ENCODE results near the gene NDOR1.
"Not testable (repeated sequence)": the region's sequence is repeated elsewhere in the genome, so short reads cannot be mapped to it uniquely, and the experiment has no call there.

The NDOR1 gene

GRCh38 chr9:137239541-137240200, 34.2 kb downstream of the NDOR1 start:
- in situ Hi-C loops (cut with MboI; ENCODE audit: low sequenced_read_pairs) = not testable (repeated sequence)

- in situ Hi-C loops (cut with MboI; ENCODE audit: low sequenced_read_pairs) = no loop called here
These were observed 34.9 kb downstream of the NDOR1 start for GRCh38 chr9:137240318-137240840.

GRCh38 chr9:137240841-137241489, 35.5 kb downstream of the NDOR1 start, which contains the start of gene TUBB4B:
Gene TUBB4B, plus strand, starts transcription at chr9:137241287. Its CDS starts 74 bp downstream, at chr9:137241361.
- in situ Hi-C loops (cut with MboI; ENCODE audit: low sequenced_read_pairs) = no loop called here

- in situ Hi-C loops (cut with MboI; ENCODE audit: low sequenced_read_pairs) = no loop called here
These were observed 36.2 kb downstream of the NDOR1 start for GRCh38 chr9:137241490-137242268.

GRCh38 chr9:137242269-137243203, 37.0 kb downstream of the NDOR1 start:
- in situ Hi-C loops (cut with MboI; ENCODE audit: low sequenced_read_pairs) = no loop called here

- in situ Hi-C loops (cut with MboI; ENCODE audit: low sequenced_read_pairs) = not testable (repeated sequence)
These were observed 37.7 kb downstream of the NDOR1 start for GRCh38 chr9:137243266-137243625.

GRCh38 chr9:137243626-137244485, 38.4 kb downstream of the NDOR1 start:
- in situ Hi-C loops (cut with MboI; ENCODE audit: low sequenced_read_pairs) = no loop called here

- in situ Hi-C loops (cut with MboI; ENCODE audit: low sequenced_read_pairs) = no loop called here
These were observed 39.3 kb downstream of the NDOR1 start for GRCh38 chr9:137244486-137245449.

GRCh38 chr9:137245450-137246421, 40.2 kb downstream of the NDOR1 start:
- in situ Hi-C loops (cut with MboI; ENCODE audit: low sequenced_read_pairs) = no loop called here

GRCh38 chr9:137247135-137247915, 41.8 kb downstream of the NDOR1 start:
- in situ Hi-C loops (cut with MboI; ENCODE audit: low sequenced_read_pairs) = no loop called here

- in situ Hi-C loops (cut with MboI; ENCODE audit: low sequenced_read_pairs) = no loop called here
These were observed 42.3 kb downstream of the NDOR1 start for GRCh38 chr9:137247916-137248175.

GRCh38 chr9:137250329-137251193, 45.1 kb downstream of the NDOR1 start:
- in situ Hi-C loops (cut with MboI; ENCODE audit: low sequenced_read_pairs) = no loop called here

GRCh38 chr9:137251194-137251461, 45.6 kb downstream of the NDOR1 start, which contains the start of gene STPG3:
Gene STPG3, plus strand, starts transcription at chr9:137251286. Its CDS starts 1 bp downstream, at chr9:137251287.
- in situ Hi-C loops (cut with MboI; ENCODE audit: low sequenced_read_pairs) = no loop called here

GRCh38 chr9:137251490-137252268, 46.2 kb downstream of the NDOR1 start:
- in situ Hi-C loops (cut with MboI; ENCODE audit: low sequenced_read_pairs) = no loop called here

Measured in HL-60/S4 (cell line).